ENCODE data around the gene SLIT3. TPM values are rescaled to one million over a fixed set of nuclear protein-coding genes. Genes with fewer than 3 reads are reported as not detected.

SLIT3 gene
- total RNA-seq, 2 experiments from 2014 or later, result 5.4 to 7.3 TPM

DNA sequence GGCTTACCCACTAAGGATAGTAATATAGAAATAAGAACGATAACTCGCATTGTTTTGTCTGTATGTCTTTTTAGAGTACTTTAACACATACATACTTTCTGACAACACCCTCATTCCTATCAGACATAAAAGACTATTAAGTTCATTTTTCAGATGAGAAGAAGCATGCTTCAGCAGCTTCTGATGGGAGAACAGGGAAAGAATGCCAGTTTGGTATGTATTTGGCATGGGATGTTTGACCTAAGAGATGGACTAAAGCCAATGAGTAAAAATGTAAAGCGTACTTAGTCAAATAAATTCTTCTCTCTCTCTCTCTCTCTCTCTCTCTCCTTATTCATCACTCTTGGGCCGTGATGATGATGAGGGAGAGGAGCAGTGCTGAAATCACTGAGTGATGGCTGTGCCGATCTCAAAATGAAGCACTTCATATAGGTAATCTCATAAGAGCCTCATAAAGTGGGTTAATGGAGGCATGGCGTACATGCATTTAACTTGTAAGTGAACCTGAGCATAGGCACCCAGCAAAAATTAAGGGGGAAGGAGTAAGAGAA is 71.5 kb downstream of the SLIT3 start:
- no peak for DNase-seq
- no peaks in the 10 kb centered on the region for H3K36me3 Mint-ChIP-seq (ENCODE audit: low read depth)
- ChIA-PET POLR2A (no interaction called here), CTCF (no interaction called here)
- ATAC-seq, result no peak
- no peak overlapping the region for H3K4me3 Mint-ChIP-seq
- H3K9me3 Mint-ChIP-seq (ENCODE audit: low read depth), result no peaks in the 10 kb centered on the region
- no peak overlapping the region for H3K27ac Mint-ChIP-seq
- H3K4me1 Mint-ChIP-seq, result no peaks in the 10 kb centered on the region
- intact Hi-C loops (cut with DNase I, micrococcal nuclease), result no loop called here
- H3K27me3 Mint-ChIP-seq, result no peaks in the 10 kb centered on the region

GRCh38 chr5:169226895-169227294 is 74.0 kb downstream of the SLIT3 start:
- Mint-ChIP-seq H3K4me1 (no peaks in the 10 kb centered on the region), H3K4me3 (no peak overlapping the region), H3K9me3 (ENCODE audit: low read depth) (no peaks in the 10 kb centered on the region), H3K36me3 (ENCODE audit: low read depth) (no peaks in the 10 kb centered on the region), H3K27me3 (peaks cover 2% of the 10 kb centered on the region), H3K27ac (no peak overlapping the region)
- ATAC-seq (no peak), DNase-seq (no peak)
- ChIA-PET CTCF (no interaction called here), POLR2A (no interaction called here)
- intact Hi-C loops (cut with DNase I, micrococcal nuclease), result no loop called here

DNA sequence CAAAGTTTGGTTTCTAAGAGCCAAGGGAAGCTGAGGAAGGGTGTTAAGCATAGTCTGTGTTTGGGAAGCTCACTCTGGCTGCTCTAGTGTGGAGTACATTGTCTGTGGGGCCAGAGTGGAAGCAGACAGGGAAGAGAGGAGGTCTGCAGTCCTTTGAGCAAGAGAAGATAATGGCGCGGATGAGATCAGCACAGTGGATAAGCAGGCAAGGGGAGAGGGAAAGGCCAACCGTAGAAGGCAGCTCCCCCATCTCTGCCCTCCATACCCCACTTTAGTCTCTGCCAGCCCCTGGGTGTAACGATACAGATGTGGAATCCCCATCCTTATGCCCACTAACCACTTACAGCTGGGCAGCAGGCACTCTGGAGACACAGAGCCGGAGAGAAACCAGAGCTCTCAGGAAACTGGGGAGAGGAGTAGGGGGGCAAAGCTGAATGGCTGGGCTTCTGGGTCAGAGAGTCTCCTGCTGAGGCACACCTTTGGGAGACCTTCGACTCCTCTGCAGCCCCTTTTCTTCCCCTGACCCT is 75.0 kb downstream of the SLIT3 start:
- intact Hi-C loops (cut with DNase I, micrococcal nuclease), result no loop called here
- no peak for ATAC-seq
- CTCF ChIA-PET, result no interaction called here
- H3K27me3 Mint-ChIP-seq, result peaks cover 2% of the 10 kb centered on the region
- H3K9me3 Mint-ChIP-seq (ENCODE audit: low read depth), result no peaks in the 10 kb centered on the region
- no peaks in the 10 kb centered on the region for H3K36me3 Mint-ChIP-seq (ENCODE audit: low read depth)
- no peaks in the 10 kb centered on the region for H3K4me1 Mint-ChIP-seq
- POLR2A ChIA-PET, result no interaction called here
- no peak overlapping the region for H3K27ac Mint-ChIP-seq
- no peak for DNase-seq
- no peak overlapping the region for H3K4me3 Mint-ChIP-seq

GRCh38 chr5:169223595-169223953 is 77.4 kb downstream of the SLIT3 start:
- DNase-seq, result no peak
- intact Hi-C loops (cut with DNase I, micrococcal nuclease), result no loop called here
- H3K36me3 Mint-ChIP-seq (ENCODE audit: low read depth), result no peaks in the 10 kb centered on the region
- POLR2A ChIA-PET, result no interaction called here
- H3K27ac Mint-ChIP-seq, result no peak overlapping the region
- H3K27me3 Mint-ChIP-seq, result peaks cover 5% of the 10 kb centered on the region
- H3K4me1 Mint-ChIP-seq, result no peaks in the 10 kb centered on the region
- no peaks in the 10 kb centered on the region for H3K9me3 Mint-ChIP-seq (ENCODE audit: low read depth)
- ATAC-seq, result no peak
- CTCF ChIA-PET, result no interaction called here
- H3K4me3 Mint-ChIP-seq, result no peak overlapping the region

- Mint-ChIP-seq H3K36me3 (ENCODE audit: low read depth) (no peaks in the 10 kb centered on the region), H3K9me3 (ENCODE audit: low read depth) (no peaks in the 10 kb centered on the region), H3K27ac (no peak overlapping the region), H3K4me3 (no peak overlapping the region), H3K4me1 (no peaks in the 10 kb centered on the region), H3K27me3 (peaks cover 5% of the 10 kb centered on the region)
- DNase-seq, result no peak
- ChIA-PET CTCF (no interaction called here), POLR2A (no interaction called here)
- ATAC-seq, result no peak
- intact Hi-C loops (cut with DNase I, micrococcal nuclease), result no loop called here
Observed at GRCh38 chr5:169222934-169223594, 77.9 kb downstream of the SLIT3 start.

DNA sequence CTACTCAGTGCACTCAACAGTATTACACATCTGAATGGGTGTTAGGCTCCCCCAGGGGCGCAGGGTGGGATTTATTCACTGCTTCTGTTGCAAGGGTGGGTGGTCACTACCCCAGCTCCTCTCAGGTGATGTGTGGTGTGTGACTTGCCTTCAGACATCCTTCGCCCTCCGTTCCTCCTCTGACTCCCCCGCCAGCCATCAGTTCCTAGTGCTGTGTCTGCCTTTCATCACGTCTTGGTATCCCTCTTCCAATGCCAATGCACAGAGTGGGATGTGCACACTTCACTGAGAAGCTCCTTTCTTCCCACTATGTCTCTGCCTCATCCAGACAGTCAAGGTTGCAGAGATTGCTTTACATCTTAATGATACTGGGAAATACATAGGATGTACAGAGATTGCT is 79.4 kb downstream of the SLIT3 start:
- intact Hi-C loops (cut with DNase I, micrococcal nuclease), result no loop called here
- no peaks in the 10 kb centered on the region for H3K4me1 Mint-ChIP-seq
- peaks cover 5% of the 10 kb centered on the region for H3K27me3 Mint-ChIP-seq
- H3K27ac Mint-ChIP-seq, result no peak overlapping the region
- H3K4me3 Mint-ChIP-seq, result no peak overlapping the region
- POLR2A ChIA-PET, result no interaction called here
- DNase-seq (no peak), ATAC-seq (no peak)
- CTCF ChIA-PET, result no interaction called here
- no peaks in the 10 kb centered on the region for H3K36me3 Mint-ChIP-seq (ENCODE audit: low read depth)
- no peaks in the 10 kb centered on the region for H3K9me3 Mint-ChIP-seq (ENCODE audit: low read depth)

DNA sequence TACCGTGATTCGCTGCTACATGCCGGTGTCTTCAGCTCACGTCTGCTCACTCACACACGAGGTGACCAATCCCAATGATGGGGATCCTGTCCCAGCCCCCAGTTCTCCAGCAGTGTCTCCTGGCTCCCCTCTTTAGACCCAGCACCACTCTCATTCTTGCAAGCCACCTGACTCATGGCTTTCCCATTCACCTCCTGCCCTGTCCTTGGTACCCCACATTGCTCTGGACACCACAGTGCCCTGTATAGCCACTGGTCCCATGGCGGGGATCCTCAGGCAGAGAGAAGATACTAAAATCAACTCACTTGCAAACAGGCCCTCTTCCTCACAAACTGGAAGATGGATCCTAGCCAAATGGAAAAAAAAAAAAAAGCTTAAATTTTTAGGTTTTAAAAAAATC is 81.0 kb downstream of the SLIT3 start:
- no peaks in the 10 kb centered on the region for H3K4me1 Mint-ChIP-seq
- CTCF ChIA-PET, result interaction anchor here (0.7 kb wide), 1 partner anchor 343 kb away, joined by 3 read pairs; no protein-coding TSS in a partner anchor
- H3K9me3 Mint-ChIP-seq (ENCODE audit: low read depth), result no peaks in the 10 kb centered on the region
- POLR2A ChIA-PET, result no interaction called here
- H3K27me3 Mint-ChIP-seq, result peaks cover 8% of the 10 kb centered on the region
- DNase-seq (no peak), ATAC-seq (no peak)
- no peaks in the 10 kb centered on the region for H3K36me3 Mint-ChIP-seq (ENCODE audit: low read depth)
- intact Hi-C loops (cut with DNase I, micrococcal nuclease), result no loop called here
- no peak overlapping the region for H3K4me3 Mint-ChIP-seq
- H3K27ac Mint-ChIP-seq, result no peak overlapping the region

- Mint-ChIP-seq H3K4me1 (no peaks in the 10 kb centered on the region), H3K36me3 (ENCODE audit: low read depth) (no peaks in the 10 kb centered on the region), H3K27me3 (peaks cover 8% of the 10 kb centered on the region), H3K4me3 (no peak overlapping the region), H3K9me3 (ENCODE audit: low read depth) (no peaks in the 10 kb centered on the region), H3K27ac (no peak overlapping the region)
- intact Hi-C loops (cut with DNase I, micrococcal nuclease), result no loop called here
- ChIA-PET POLR2A (no interaction called here), CTCF (no interaction called here)
- no peak for DNase-seq
- ATAC-seq, result no peak
Observed at GRCh38 chr5:169219351-169219750, 81.6 kb downstream of the SLIT3 start.

DNA sequence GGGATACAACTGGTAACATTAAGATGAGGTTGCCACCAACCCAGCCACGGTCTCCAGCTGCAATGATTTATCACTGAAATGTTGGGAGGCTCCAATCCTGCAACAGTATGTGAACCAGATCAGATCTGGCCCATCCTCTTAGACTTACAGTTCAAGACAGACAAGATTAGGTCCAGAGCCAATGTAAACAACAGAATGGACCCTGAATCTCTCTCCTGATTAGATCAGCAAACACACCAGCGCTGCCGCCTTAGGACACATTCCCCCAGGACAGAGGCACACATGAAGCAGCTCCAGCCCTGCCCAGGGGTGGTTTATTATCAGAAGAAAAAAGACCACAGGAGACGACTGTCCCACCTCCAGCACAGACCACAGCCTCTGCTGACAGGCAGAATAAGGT is 82.1 kb downstream of the SLIT3 start:
- Mint-ChIP-seq H3K36me3 (ENCODE audit: low read depth) (no peaks in the 10 kb centered on the region), H3K9me3 (ENCODE audit: low read depth) (no peaks in the 10 kb centered on the region), H3K27ac (no peak overlapping the region), H3K4me3 (no peak overlapping the region), H3K4me1 (no peaks in the 10 kb centered on the region), H3K27me3 (peaks cover 7% of the 10 kb centered on the region)
- DNase-seq (no peak), ATAC-seq (no peak)
- intact Hi-C loops (cut with DNase I, micrococcal nuclease), result no loop called here
- CTCF ChIA-PET, result no interaction called here
- POLR2A ChIA-PET, result no interaction called here

DNA sequence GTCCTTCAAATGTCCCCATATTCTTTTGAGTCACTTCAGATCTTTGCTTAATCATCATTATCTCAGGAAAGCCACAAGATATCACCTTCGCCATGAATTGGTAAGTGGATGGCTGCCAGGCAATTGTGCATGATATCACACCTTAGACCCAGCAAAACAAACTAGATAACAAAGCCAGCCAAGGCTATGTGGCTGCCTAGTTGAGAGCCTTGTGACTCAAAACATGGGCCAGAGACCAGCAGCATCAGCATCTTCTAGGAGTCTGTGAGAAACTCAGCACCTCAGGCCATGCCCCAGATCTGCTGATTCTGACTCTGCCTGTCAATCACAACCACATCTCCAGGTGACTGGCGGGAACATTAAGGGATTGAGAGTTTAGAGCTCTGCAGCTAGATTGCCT is 82.8 kb downstream of the SLIT3 start:
- Mint-ChIP-seq H3K27ac (no peak overlapping the region), H3K27me3 (peaks cover 7% of the 10 kb centered on the region), H3K9me3 (ENCODE audit: low read depth) (no peaks in the 10 kb centered on the region), H3K4me3 (no peak overlapping the region), H3K4me1 (no peaks in the 10 kb centered on the region), H3K36me3 (ENCODE audit: low read depth) (no peaks in the 10 kb centered on the region)
- DNase-seq, result no peak
- ChIA-PET POLR2A (no interaction called here), CTCF (no interaction called here)
- no peak for ATAC-seq
- intact Hi-C loops (cut with DNase I, micrococcal nuclease), result no loop called here

DNA sequence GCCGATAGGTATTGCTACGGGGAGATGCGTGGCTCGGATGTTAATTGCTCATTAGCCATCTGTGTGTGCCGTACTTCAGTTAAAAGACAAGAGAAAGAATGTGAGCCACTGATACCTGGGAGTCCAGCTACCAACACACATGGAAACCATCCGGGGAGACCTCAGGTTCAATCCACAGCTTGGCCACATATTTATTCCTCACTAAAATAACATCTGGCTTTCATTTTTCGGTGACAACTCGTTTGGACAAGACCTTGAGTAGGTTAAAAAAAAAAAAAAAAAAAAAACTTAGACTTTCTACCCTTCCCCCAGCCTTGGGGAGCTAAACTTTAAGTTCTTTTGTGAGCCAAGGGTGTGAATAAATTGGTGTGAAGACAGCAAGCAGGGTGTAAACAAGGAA is 84.1 kb downstream of the SLIT3 start:
- Mint-ChIP-seq H3K36me3 (ENCODE audit: low read depth) (no peaks in the 10 kb centered on the region), H3K27ac (no peak overlapping the region), H3K4me3 (no peak overlapping the region), H3K4me1 (no peaks in the 10 kb centered on the region), H3K9me3 (ENCODE audit: low read depth) (no peaks in the 10 kb centered on the region), H3K27me3 (peaks cover 7% of the 10 kb centered on the region)
- POLR2A ChIA-PET, result no interaction called here
- CTCF ChIA-PET, result interaction anchor here (0.6 to 0.8 kb wide), 2 partner anchors 30 to 87 kb away, joined by 3 read pairs; no protein-coding TSS in a partner anchor
- no peak for ATAC-seq
- no peak for DNase-seq
- intact Hi-C loops (cut with DNase I, micrococcal nuclease), result no loop called here

DNA sequence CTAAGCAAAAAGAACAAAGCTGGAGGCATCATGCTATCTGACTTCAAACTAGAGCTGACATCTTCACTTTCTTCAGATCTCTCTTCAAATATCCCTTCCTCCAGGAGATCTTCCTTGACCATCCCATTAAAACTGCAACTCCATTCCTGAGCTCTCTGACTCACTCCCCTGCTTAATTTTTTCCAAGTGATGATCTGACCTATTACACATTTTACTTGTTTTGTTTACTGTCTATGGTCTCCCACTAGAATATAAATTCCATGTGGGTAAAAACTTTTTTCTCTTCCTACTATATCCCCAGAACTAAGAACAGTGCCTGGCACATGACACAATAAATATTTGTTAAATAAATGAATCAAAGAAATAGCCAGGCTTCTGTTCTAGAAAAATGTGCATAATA is 87.5 kb downstream of the SLIT3 start:
- ChIA-PET POLR2A (no interaction called here), CTCF (no interaction called here)
- H3K27ac Mint-ChIP-seq, result no peak overlapping the region
- no peak for ATAC-seq
- peaks cover 3% of the 10 kb centered on the region for H3K27me3 Mint-ChIP-seq
- H3K36me3 Mint-ChIP-seq (ENCODE audit: low read depth), result no peaks in the 10 kb centered on the region
- intact Hi-C loops (cut with DNase I, micrococcal nuclease), result no loop called here
- H3K4me1 Mint-ChIP-seq, result no peaks in the 10 kb centered on the region
- DNase-seq, result no peak
- H3K9me3 Mint-ChIP-seq (ENCODE audit: low read depth), result peaks cover 4% of the 10 kb centered on the region
- H3K4me3 Mint-ChIP-seq, result no peak overlapping the region

Measured in activated CD4-positive, alpha-beta T cell treated with anti-CD3 and anti-CD28 coated beads for 36 hours (primary cell).